ENCODE measurements around the gene TPPP2.
"Not testable (repeated sequence)": the region's sequence is repeated elsewhere in the genome, so short reads cannot be mapped to it uniquely, and the experiment has no call there.

- not testable (repeated sequence) for TF ChIP-seq POLR2A, EP300, CTCF (IDR thresholded peaks at IDR 0.05)
Measured at GRCh38 chr14:20985650-20986049, 44.4 kb upstream of the TPPP2 start.

Measured in ovary (tissue), 3 donors.